ENCODE measurements around the gene USF1.

Gene USF1

DNA sequence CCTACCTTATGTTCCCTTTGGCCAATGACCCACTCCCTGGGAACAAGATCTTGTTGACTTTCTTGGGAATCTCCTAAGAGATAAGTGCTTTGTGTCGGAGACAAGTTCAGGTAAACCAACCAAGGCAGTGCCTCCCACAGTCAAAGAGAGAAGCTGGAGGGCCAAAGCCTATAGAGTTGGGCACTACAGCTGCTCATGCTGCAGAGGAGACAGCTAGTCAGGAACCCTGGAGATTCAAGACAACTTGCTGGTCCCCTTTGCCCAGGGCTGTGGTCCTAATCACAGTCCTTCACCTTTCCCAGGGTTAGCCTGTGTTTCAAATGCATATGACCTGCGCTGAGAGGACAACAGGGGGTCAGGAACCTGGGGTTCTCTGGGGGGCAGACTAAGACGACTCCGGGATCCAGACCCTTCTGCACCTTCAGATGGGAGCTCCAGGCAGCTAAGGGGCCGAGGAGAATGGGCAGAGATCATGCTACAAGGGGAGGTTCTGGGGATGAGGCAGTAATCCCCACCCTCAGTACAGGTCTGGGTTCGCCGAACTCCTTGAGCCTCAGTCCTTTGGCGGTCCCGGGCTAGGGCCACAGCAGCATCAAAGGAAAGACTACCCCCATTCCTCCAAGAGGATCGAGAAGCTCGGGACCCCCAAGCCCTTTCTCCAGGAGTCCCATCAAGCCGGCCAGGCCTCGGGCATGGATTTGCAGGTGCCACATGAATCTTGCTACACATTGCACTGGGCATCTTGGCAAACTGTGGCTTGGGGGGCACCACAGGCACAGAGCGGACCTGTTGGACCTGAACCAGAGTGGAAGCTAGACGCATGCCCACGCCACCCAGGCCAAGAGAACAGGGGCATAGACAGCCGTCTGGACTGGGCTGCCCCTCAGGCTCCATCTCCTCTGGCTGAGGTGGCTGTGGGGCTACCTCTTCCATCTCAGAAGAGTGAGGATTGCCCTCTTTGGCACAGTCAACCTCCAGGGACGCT is 2.0 kb upstream of the USF1 start:
- H3K4me3 ChIP-seq (ENCODE audit: low read depth, low read length): no peak overlapping the region
- no peak for DNase-seq (ENCODE audit: low read depth)
- TF ChIP-seq, protein P1, sequence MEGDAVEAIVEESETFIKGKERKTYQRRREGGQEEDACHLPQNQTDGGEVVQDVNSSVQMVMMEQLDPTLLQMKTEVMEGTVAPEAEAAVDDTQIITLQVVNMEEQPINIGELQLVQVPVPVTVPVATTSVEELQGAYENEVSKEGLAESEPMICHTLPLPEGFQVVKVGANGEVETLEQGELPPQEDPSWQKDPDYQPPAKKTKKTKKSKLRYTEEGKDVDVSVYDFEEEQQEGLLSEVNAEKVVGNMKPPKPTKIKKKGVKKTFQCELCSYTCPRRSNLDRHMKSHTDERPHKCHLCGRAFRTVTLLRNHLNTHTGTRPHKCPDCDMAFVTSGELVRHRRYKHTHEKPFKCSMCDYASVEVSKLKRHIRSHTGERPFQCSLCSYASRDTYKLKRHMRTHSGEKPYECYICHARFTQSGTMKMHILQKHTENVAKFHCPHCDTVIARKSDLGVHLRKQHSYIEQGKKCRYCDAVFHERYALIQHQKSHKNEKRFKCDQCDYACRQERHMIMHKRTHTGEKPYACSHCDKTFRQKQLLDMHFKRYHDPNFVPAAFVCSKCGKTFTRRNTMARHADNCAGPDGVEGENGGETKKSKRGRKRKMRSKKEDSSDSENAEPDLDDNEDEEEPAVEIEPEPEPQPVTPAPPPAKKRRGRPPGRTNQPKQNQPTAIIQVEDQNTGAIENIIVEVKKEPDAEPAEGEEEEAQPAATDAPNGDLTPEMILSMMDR (IDR thresholded peaks at IDR 0.05; ENCODE audit: control insufficient read depth, extremely low read depth, insufficient read depth): no peak

DNA sequence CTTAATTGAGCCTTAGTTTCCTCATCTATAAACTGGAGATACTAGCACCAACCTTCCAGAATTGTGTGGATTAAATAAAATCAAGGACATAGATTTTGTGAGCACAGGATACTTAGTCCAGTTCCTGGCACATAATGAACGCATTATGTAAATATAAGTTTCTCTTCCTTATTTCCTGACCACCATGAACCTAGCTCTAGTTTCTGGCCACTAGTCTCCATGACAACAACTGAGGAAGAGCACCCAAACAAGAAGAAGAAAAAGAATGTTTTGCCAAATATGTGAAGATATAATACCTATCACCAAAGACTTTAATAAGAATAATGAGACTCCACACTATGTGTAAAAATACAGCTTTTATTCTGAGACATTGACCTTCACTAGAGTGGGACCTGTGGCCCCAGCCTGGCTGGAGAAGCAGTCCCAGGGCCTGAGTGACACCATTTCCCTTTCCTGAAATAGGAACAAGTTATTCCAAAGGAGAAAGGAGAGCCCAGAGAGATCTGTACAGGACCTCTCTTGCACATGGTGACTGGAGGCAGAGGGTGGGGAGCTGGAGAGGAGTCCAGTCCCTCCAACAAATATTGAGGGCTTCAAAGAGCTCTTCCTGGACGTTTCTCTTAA is 940 bp upstream of the USF1 start:
- DNase-seq (ENCODE audit: low read depth): no peak
- H3K4me3 ChIP-seq (ENCODE audit: low read depth, low read length): peak overlapping the region; percentile 94
- TF ChIP-seq, protein P1 (IDR thresholded peaks at IDR 0.05; ENCODE audit: control insufficient read depth, extremely low read depth, insufficient read depth): no peak

DNA sequence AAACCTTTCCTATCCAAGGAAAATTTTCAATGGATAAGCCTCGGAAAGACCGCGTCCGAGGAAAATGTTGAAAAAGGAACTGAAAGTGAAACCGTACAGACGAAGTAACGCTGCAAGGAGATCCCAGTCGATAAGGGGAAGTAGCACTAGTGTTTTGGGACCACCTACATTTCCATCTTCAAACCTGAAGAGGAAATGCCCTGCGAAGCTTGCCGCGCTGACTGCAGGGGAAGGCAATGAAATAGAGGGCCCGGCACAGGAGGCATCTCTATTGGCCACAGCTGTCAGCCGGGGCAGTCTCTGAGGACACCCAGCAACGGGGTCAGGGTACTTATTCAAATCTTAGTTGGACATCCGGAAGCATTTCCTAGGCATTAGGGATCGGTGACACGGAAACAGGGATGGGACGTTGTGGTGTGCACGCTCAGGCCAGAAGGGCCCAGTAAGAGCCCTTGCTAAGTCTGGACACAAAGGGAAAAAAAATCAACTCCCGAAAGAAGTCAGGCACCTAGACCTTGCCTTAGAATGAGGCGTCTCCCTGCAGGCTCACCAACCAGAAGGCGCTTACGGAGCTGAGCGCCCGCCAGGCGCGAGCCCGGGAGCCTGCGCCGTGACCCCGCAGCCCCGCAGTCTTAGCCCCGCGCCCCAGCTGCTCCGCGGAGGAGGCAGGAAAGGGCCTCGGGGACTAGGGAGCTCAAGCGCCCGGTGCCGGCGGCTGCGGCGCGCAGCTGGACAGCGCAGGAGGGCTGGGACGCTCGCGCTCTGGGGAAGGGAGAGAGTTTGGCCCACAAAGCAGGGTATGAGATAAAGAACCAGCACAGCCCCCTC is 655 bp downstream of the USF1 start:
- H3K4me3 ChIP-seq (ENCODE audit: low read depth, low read length): peak overlapping the region; percentile 94
- DNase-seq (ENCODE audit: low read depth): peak; percentile 59
- TF ChIP-seq, protein P1 (IDR thresholded peaks at IDR 0.05; ENCODE audit: control insufficient read depth, extremely low read depth, insufficient read depth): no peak

- TF ChIP-seq, protein P1 (IDR thresholded peaks at IDR 0.05; ENCODE audit: control insufficient read depth, extremely low read depth, insufficient read depth): no peak
- peak overlapping the region; percentile 94 for H3K4me3 ChIP-seq (ENCODE audit: low read depth, low read length)
- DNase-seq (ENCODE audit: low read depth): no peak
These were observed 1.3 kb downstream of the USF1 start for GRCh38 chr1:161044535-161044907.

- DNase-seq (ENCODE audit: low read depth): no peak
- TF ChIP-seq, protein P1 (IDR thresholded peaks at IDR 0.05; ENCODE audit: control insufficient read depth, extremely low read depth, insufficient read depth): no peak
- H3K4me3 ChIP-seq (ENCODE audit: low read depth, low read length): peak overlapping the region; percentile 93
These were observed 6.2 kb downstream of the USF1 start for GRCh38 chr1:161039546-161039945.

DNA sequence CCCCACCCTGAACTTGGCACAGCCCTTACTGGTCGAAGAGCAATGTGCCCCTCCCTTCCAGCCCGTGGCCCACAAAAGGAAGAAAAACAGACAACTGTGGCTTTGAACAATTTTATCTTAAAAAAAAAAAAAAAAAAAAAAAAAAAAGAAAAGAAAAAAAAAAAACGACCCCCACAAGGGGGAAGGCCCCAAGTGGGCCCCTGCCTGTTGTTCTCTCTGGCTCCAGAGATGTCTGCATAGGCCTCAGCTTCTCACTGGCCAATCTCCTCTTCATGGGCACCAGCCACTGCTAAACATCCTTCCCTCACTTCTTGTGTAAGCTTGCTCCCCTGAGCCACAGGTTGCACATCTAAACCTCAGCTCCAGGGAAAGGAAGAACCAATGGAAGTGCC is 6.6 kb downstream of the USF1 start:
- no peak for DNase-seq (ENCODE audit: low read depth)

More for the DNA sequence above, 6.6 kb downstream of the USF1 start:
- peak overlapping the region; percentile 93 for H3K4me3 ChIP-seq (ENCODE audit: low read depth, low read length)
- TF ChIP-seq, protein P1 (IDR thresholded peaks at IDR 0.05; ENCODE audit: control insufficient read depth, extremely low read depth, insufficient read depth): no peak

Measured in LNCaP clone FGC (cell line).